GM12878 (cell line): ENCODE results near the gene HDAC5.
"Not testable (repeated sequence)": the region's sequence is repeated elsewhere in the genome, so short reads cannot be mapped to it uniquely, and the experiment has no call there.

Source experiments
- CTCF ChIP-seq, 3 experiments: IDR thresholded peaks in 2 of 3; conservative IDR thresholded peaks in 1 of 3; 2 replicates each; pipeline ENCODE4 v1.5.1; 2011; ENCODE audit warnings: low read depth in 3 of 3, low read length in 3 of 3, mild to moderate bottlenecking in 3 of 3, control low read depth in 2 of 3, moderate library complexity in 2 of 3, inconsistent platforms in 1 of 3, mixed read lengths in 1 of 3; ENCODE audit not compliant: control insufficient read depth in 2 of 3, insufficient read depth in 1 of 3; ENCODE audit errors: extremely low read depth in 1 of 3
- MAX ChIP-seq: IDR thresholded peaks from 2 replicates; pipeline ENCODE4 v1.6.1; 2012; ENCODE audit warnings: low read depth, low read length, improper control_type of control experiment
- POLR2A ChIP-seq: IDR thresholded peaks from 2 replicates; pipeline ENCODE4 v1.6.1; 2011; ENCODE audit warnings: low read depth, mild to moderate bottlenecking, low read length

GRCh38 chr17:44046893-44047292 is 76.5 kb downstream of the HDAC5 start:
- not testable (repeated sequence) for TF ChIP-seq CTCF (IDR thresholded peaks at IDR 0.05 in 2 of 3, conservative IDR thresholded peaks at IDR 0.05 in 1 of 3; ENCODE audit: control insufficient read depth in 2 of 3, extremely low read depth in 1 of 3, insufficient read depth in 1 of 3, low read depth in 3 of 3, low read length in 3 of 3); POLR2A; MAX
